Upper lobe of left lung (tissue), 6 donors: ENCODE results near the gene GAL. TPM values are rescaled to one million over a fixed set of nuclear protein-coding genes. Genes with fewer than 3 reads are reported as not detected.

Experiments used
- ATAC-seq, 2 donors: fragments of 200-7000 bp; cut with Tn5 transposase; one replicate each; pipeline ENCODE4 v1.9.1; 2022; ENCODE audit warnings: mild to moderate bottlenecking in 2 of 2, moderate library complexity in 2 of 2; ENCODE audit not compliant: low FRiP score in 2 of 2
- DNase-seq, 2 donors: peaks; one replicate each; pipeline ENCODE4 v3.0.0-alpha.2; 2019 to 2020
- H3K27ac ChIP-seq, 4 donors: fragments of 200-600 bp; sonication (generic); one replicate each; pipeline ENCODE4 v1.5.1; 2016 to 2019
- H3K27me3 ChIP-seq, 4 donors: fragments of 200-600 bp; sonication (generic); one replicate each; pipeline ENCODE4 v1.5.1; 2017 to 2019
- H3K36me3 ChIP-seq, 4 donors: fragments of 200-600 bp; sonication (generic); one replicate each; pipeline ENCODE4 v1.5.1; 2016 to 2019
- H3K4me1 ChIP-seq, 4 donors: fragments of 200-600 bp; sonication (generic); one replicate each; pipeline ENCODE4 v1.5.1; 2018 to 2019
- H3K4me3 ChIP-seq, 4 donors: fragments of 200-600 bp; sonication (generic); one replicate each; pipeline ENCODE4 v1.5.1; 2017 to 2019; ENCODE audit warnings: mild to moderate bottlenecking in 2 of 4, moderate library complexity in 1 of 4
- H3K9me3 ChIP-seq, 4 donors: fragments of 200-600 bp; sonication (generic); one replicate each; pipeline ENCODE4 v1.5.1; 2018 to 2019
- EP300 ChIP-seq, 4 donors: sonication (generic); formaldehyde crosslinking; IDR thresholded peaks; one replicate each; pipeline ENCODE4 v1.5.1; 2017; ENCODE audit warnings: antibody characterized with exemption in 4 of 4, control low read depth in 2 of 4
- POLR2A ChIP-seq, 4 donors: fragments of 450-650 bp; IDR thresholded peaks; one replicate each; pipeline ENCODE4 v1.5.1; 2016 to 2017; ENCODE audit warnings: antibody characterized with exemption in 4 of 4, mild to moderate bottlenecking in 2 of 4
- POLR2AphosphoS5 ChIP-seq, 2 donors: sonication (generic); formaldehyde crosslinking; IDR thresholded peaks; one replicate each; pipeline ENCODE4 v1.5.1; 2017; ENCODE audit warnings: antibody characterized with exemption in 2 of 2
- WGBS, 2 donors: methylation state at CpG; one replicate each; pipeline ENCODE4 v1.1.5; 2017 to 2018; 5-methylcytosine and 5-hydroxymethylcytosine counted together
- total RNA-seq, 6 donors: library from RNA; depleted of rRNA in 4 of 6; stranded (reverse); fragments of >200 nt in 4 of 6; gene quantifications; one replicate each; pipeline versions ENCODE4 v1.1.0 to v1.2.1, GENCODE V29; 2016 to 2021
- TF ChIP-seq, protein P1 (sequence below), 6 experiments: fragments of 450-650 bp in 4 of 6; fragments of 200-600 bp in 2 of 6; sonication (generic) in 2 of 6; IDR thresholded peaks; one replicate each; pipeline ENCODE4 v1.5.1; 2016 to 2019; ENCODE audit warnings: antibody characterized with exemption in 6 of 6
- donor health status: DM: no; HTN: no; CAD: no; lungs with moderate emphysema.
- donor health status: DM: no; HTN: yes; CAD: no; lungs with severe emphysema.

GAL gene
- total RNA-seq, 6 donors from 2014 or later: 0.54 TPM; not detected in 4

DNA sequence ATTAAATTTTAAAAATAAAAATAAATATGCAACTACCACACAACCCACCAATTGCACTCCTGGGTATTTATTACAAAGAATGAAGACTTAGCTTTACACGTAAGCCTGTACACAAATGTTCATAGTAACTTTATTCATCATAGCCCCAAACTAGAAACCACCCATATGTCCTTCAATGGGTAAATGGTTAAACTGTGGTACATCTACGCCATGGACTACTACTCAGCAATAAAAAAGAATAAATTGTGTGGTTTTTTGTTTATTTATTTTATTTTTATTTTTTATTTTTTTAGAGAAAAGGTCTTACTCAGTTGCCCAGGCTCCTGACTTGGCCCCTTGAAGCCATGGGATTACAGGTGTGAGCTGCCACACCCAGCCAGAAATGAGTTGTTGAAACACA is 14.6 kb downstream of the GAL start:
- peaks cover 0 to 2% (median 0%) of the 10 kb centered on the region in 4 donors for H3K9me3 ChIP-seq
- DNase-seq (no peak), ATAC-seq (no peak)
- H3K27ac ChIP-seq: no peak overlapping the region
- no peak for TF ChIP-seq POLR2AphosphoS5 (IDR thresholded peaks at IDR 0.05)
- TF ChIP-seq EP300 (IDR thresholded peaks at IDR 0.05): no peak
- H3K36me3 ChIP-seq: no peaks in the 10 kb centered on the region
- no peak overlapping the region for H3K4me3 ChIP-seq
- 93 to 94% methylated on average over 2 of the region's 2 CpGs for WGBS, 2 donors
- no peaks in the 10 kb centered on the region for H3K27me3 ChIP-seq
- H3K4me1 ChIP-seq: no peaks in the 10 kb centered on the region

DNA sequence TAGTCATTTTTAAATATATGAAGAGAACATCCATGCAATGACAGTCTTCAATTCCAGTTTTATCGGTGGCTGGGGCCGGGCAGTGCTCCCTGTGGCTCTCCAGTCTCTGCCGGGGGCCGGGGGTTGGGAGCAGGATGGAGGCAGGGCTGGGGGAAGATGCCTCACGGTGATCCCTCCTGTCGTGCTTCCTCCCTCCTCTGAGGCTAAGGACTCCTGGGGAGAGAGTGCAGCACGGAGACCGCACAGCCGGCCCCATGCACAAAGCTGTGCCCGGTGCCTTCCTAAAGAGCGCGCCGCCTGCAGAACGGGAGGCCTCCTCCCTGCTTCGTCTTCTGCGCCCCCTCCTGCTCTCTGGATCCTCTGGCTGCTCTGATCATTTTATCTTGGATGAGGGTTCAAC is 20.5 kb downstream of the GAL start:
- H3K36me3 ChIP-seq: no peaks in the 10 kb centered on the region
- no peaks in the 10 kb centered on the region for H3K27me3 ChIP-seq
- no peak for ATAC-seq
- H3K4me1 ChIP-seq: no peaks in the 10 kb centered on the region
- no peak for TF ChIP-seq POLR2A (IDR thresholded peaks at IDR 0.05)
- no peak for TF ChIP-seq EP300 (IDR thresholded peaks at IDR 0.05)
- no peak for TF ChIP-seq POLR2AphosphoS5 (IDR thresholded peaks at IDR 0.05)
- TF ChIP-seq, protein P1, sequence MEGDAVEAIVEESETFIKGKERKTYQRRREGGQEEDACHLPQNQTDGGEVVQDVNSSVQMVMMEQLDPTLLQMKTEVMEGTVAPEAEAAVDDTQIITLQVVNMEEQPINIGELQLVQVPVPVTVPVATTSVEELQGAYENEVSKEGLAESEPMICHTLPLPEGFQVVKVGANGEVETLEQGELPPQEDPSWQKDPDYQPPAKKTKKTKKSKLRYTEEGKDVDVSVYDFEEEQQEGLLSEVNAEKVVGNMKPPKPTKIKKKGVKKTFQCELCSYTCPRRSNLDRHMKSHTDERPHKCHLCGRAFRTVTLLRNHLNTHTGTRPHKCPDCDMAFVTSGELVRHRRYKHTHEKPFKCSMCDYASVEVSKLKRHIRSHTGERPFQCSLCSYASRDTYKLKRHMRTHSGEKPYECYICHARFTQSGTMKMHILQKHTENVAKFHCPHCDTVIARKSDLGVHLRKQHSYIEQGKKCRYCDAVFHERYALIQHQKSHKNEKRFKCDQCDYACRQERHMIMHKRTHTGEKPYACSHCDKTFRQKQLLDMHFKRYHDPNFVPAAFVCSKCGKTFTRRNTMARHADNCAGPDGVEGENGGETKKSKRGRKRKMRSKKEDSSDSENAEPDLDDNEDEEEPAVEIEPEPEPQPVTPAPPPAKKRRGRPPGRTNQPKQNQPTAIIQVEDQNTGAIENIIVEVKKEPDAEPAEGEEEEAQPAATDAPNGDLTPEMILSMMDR (IDR thresholded peaks at IDR 0.05): no peak
- H3K9me3 ChIP-seq: no peaks in the 10 kb centered on the region
- WGBS, 2 donors: 60 to 62% methylated on average over 12 to 13 of the region's 16 CpGs
- no peak overlapping the region for H3K27ac ChIP-seq
- no peak for DNase-seq
- H3K4me3 ChIP-seq: no peak overlapping the region

DNA sequence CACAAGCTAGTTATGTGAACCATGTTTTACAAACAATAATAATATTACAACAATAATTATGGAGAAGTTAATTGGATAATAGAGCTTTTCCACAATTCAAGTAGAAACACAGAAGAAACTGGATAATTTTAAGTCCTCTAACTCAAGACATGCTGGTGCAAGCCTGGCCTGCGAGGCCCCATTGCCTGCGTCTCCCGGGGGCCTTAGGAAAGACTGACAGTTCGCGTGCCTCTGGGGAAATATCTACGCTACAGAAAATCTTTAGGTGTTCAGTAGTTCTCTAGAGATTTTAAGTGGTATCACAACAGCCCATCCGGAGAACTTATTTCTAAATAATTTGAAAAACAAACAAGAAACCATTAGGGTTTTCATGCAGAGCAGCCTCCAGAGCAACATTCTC is 23.2 kb downstream of the GAL start:
- no peak for ATAC-seq
- Histone ChIP-seq H3K4me1 (no peaks in the 10 kb centered on the region), H3K27me3 (no peaks in the 10 kb centered on the region), H3K27ac (no peak overlapping the region), H3K9me3 (no peaks in the 10 kb centered on the region), H3K36me3 (no peaks in the 10 kb centered on the region), H3K4me3 (no peak overlapping the region)
- WGBS, 2 donors: 90 to 92% methylated on average over 7 of the region's 7 CpGs
- TF ChIP-seq POLR2A (IDR thresholded peaks at IDR 0.05) (no peak), EP300 (IDR thresholded peaks at IDR 0.05) (no peak), POLR2AphosphoS5 (IDR thresholded peaks at IDR 0.05) (no peak)
- TF ChIP-seq, protein P1 (IDR thresholded peaks at IDR 0.05): no peak
- DNase-seq: no peak

DNA sequence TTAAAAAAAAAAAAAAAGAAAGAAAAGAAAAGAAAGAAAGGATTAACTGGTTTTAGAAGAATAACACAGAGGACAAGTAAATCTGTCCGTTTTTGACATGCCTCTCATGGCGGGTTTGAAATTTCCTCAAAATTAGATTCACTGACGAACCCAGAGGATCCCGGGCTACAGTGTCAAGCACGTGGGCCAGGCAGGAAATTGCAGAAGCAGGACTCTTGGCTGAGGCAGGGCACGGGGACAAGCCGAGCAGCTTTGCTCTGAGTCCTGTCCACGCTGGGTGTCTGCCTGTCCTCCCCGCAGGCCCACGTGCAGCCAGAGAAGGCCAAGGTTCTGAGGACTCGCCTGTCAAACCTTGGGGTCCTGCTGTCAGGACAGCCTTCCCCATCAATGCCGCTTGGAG is 24.7 kb downstream of the GAL start:
- ATAC-seq (no peak), DNase-seq (no peak)
- Histone ChIP-seq H3K4me3 (no peak overlapping the region), H3K4me1 (no peaks in the 10 kb centered on the region), H3K36me3 (no peaks in the 10 kb centered on the region), H3K27ac (no peak overlapping the region), H3K27me3 (no peaks in the 10 kb centered on the region), H3K9me3 (no peaks in the 10 kb centered on the region)
- TF ChIP-seq, protein P1 (IDR thresholded peaks at IDR 0.05): no peak
- no peak for TF ChIP-seq EP300 (IDR thresholded peaks at IDR 0.05)
- TF ChIP-seq POLR2A (IDR thresholded peaks at IDR 0.05): no peak
- TF ChIP-seq POLR2AphosphoS5 (IDR thresholded peaks at IDR 0.05): no peak
- WGBS, 2 donors: 72 to 77% methylated on average over 8 to 12 of the region's 12 CpGs

DNA sequence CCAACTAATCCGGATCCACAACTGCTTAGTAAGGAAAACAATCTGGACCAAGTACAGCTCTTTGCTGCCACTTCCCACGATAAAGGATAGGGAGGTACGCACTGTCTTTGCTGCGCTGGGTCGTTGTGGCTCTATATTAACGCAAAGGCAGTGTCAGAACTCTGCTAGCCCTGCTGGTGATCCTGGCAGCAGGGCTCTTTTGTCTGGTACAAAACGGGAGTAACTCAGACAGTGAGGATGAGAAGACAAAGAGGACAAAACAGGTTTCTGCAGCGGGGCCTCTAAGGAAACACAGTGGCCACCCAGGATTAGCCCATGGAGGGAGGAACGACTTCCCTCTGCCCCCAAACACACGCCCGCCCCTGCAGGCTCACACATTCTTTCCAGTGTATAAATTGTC is 26.1 kb downstream of the GAL start:
- no peaks in the 10 kb centered on the region for H3K27me3 ChIP-seq
- H3K4me3 ChIP-seq: no peak overlapping the region
- WGBS, 2 donors: 82 to 85% methylated on average over 11 of the region's 11 CpGs
- ATAC-seq (no peak), DNase-seq (no peak)
- no peaks in the 10 kb centered on the region for H3K36me3 ChIP-seq
- H3K27ac ChIP-seq: no peak overlapping the region
- H3K9me3 ChIP-seq: no peaks in the 10 kb centered on the region
- TF ChIP-seq POLR2A (IDR thresholded peaks at IDR 0.05) (no peak), POLR2AphosphoS5 (IDR thresholded peaks at IDR 0.05) (no peak), EP300 (IDR thresholded peaks at IDR 0.05) (no peak)
- TF ChIP-seq, protein P1 (IDR thresholded peaks at IDR 0.05): no peak
- H3K4me1 ChIP-seq: peaks cover 0 to 6% (median 0%) of the 10 kb centered on the region in 4 donors
